ENCODE data around the gene CCDC137. TPM values are rescaled to one million over a fixed set of nuclear protein-coding genes. Genes with fewer than 3 reads are reported as not detected.

CCDC137 gene
- total RNA-seq, 1 donor from 2014 or later = 33.8 TPM

- TF ChIP-seq CTCF (IDR thresholded peaks at IDR 0.05; ENCODE audit: partially characterized antibody, unreplicated experiment) = no peak
- no peaks in the 10 kb centered on the region for H3K36me3 Mint-ChIP-seq (ENCODE audit: unreplicated experiment)
- H3K27ac Mint-ChIP-seq (ENCODE audit: unreplicated experiment) = peak overlapping the region; percentile 82
- H3K9me3 Mint-ChIP-seq (ENCODE audit: unreplicated experiment) = peaks cover 15% of the 10 kb centered on the region
- H3K27me3 Mint-ChIP-seq (ENCODE audit: unreplicated experiment) = peaks cover 2% of the 10 kb centered on the region
- H3K4me1 Mint-ChIP-seq (ENCODE audit: low read depth, unreplicated experiment) = peaks cover 20% of the 10 kb centered on the region
- DNase-seq = no peak
- peak overlapping the region; percentile 90 for H3K4me3 Mint-ChIP-seq (ENCODE audit: unreplicated experiment)
These were observed 17.9 kb downstream of the CCDC137 start for GRCh38 chr17:81684442-81684911.

- Mint-ChIP-seq H3K4me1 (ENCODE audit: low read depth, unreplicated experiment) (peaks cover 22% of the 10 kb centered on the region), H3K4me3 (ENCODE audit: unreplicated experiment) (peak overlapping the region; percentile 90), H3K27me3 (ENCODE audit: unreplicated experiment) (peaks cover 2% of the 10 kb centered on the region), H3K9me3 (ENCODE audit: unreplicated experiment) (peaks cover 15% of the 10 kb centered on the region), H3K27ac (ENCODE audit: unreplicated experiment) (peak overlapping the region; percentile 82), H3K36me3 (ENCODE audit: unreplicated experiment) (no peaks in the 10 kb centered on the region)
- TF ChIP-seq CTCF (IDR thresholded peaks at IDR 0.05; ENCODE audit: partially characterized antibody, unreplicated experiment) = no peak
- DNase-seq = no peak
These were observed 18.6 kb downstream of the CCDC137 start for GRCh38 chr17:81685108-81685507.

- H3K9me3 Mint-ChIP-seq (ENCODE audit: unreplicated experiment) = peaks cover 16% of the 10 kb centered on the region
- DNase-seq = no peak
- H3K4me3 Mint-ChIP-seq (ENCODE audit: unreplicated experiment) = peak overlapping the region; percentile 49
- no peak for TF ChIP-seq CTCF (IDR thresholded peaks at IDR 0.05; ENCODE audit: partially characterized antibody, unreplicated experiment)
- no peaks in the 10 kb centered on the region for H3K36me3 Mint-ChIP-seq (ENCODE audit: unreplicated experiment)
- H3K4me1 Mint-ChIP-seq (ENCODE audit: low read depth, unreplicated experiment) = peaks cover 22% of the 10 kb centered on the region
- peaks cover 2% of the 10 kb centered on the region for H3K27me3 Mint-ChIP-seq (ENCODE audit: unreplicated experiment)
- peak overlapping the region; percentile 33 for H3K27ac Mint-ChIP-seq (ENCODE audit: unreplicated experiment)
These were observed 20.1 kb downstream of the CCDC137 start for GRCh38 chr17:81686614-81687013.

- no peak for TF ChIP-seq CTCF (IDR thresholded peaks at IDR 0.05; ENCODE audit: partially characterized antibody, unreplicated experiment)
- peaks cover 17% of the 10 kb centered on the region for H3K4me1 Mint-ChIP-seq (ENCODE audit: low read depth, unreplicated experiment)
- no peaks in the 10 kb centered on the region for H3K36me3 Mint-ChIP-seq (ENCODE audit: unreplicated experiment)
- peaks cover 2% of the 10 kb centered on the region for H3K27me3 Mint-ChIP-seq (ENCODE audit: unreplicated experiment)
- peak; percentile 47 for DNase-seq
- H3K27ac Mint-ChIP-seq (ENCODE audit: unreplicated experiment) = peak overlapping the region; percentile 88
- peak overlapping the region; percentile 55 for H3K4me3 Mint-ChIP-seq (ENCODE audit: unreplicated experiment)
- peaks cover 22% of the 10 kb centered on the region for H3K9me3 Mint-ChIP-seq (ENCODE audit: unreplicated experiment)
These were observed 21.4 kb downstream of the CCDC137 start for GRCh38 chr17:81687770-81688541.

- peak overlapping the region; percentile 88 for H3K27ac Mint-ChIP-seq (ENCODE audit: unreplicated experiment)
- H3K27me3 Mint-ChIP-seq (ENCODE audit: unreplicated experiment) = peaks cover 1% of the 10 kb centered on the region
- peaks cover 17% of the 10 kb centered on the region for H3K4me1 Mint-ChIP-seq (ENCODE audit: low read depth, unreplicated experiment)
- no peak for TF ChIP-seq CTCF (IDR thresholded peaks at IDR 0.05; ENCODE audit: partially characterized antibody, unreplicated experiment)
- peaks cover 21% of the 10 kb centered on the region for H3K9me3 Mint-ChIP-seq (ENCODE audit: unreplicated experiment)
- H3K36me3 Mint-ChIP-seq (ENCODE audit: unreplicated experiment) = no peaks in the 10 kb centered on the region
- peak overlapping the region; percentile 4 for H3K4me3 Mint-ChIP-seq (ENCODE audit: unreplicated experiment)
- no peak for DNase-seq
These were observed 22.1 kb downstream of the CCDC137 start for GRCh38 chr17:81688616-81689015.
